Spleen (tissue), 11 donors: ENCODE data around the gene CROCC. TPM values are rescaled to one million over a fixed set of nuclear protein-coding genes. Genes with fewer than 3 reads are reported as not detected.

ENCODE experiments used
- DNase-seq: peaks from one replicate; pipeline ENCODE4 v3.0.0-alpha.2; 2020
- H3K27ac ChIP-seq, 8 donors: fragments of 200-600 bp; sonication (generic) in 7 of 8; 1 replicate in 4 of 8; 2 replicates in 4 of 8; pipeline versions ENCODE4 v1.5.0 to v1.8.0; 2016 to 2021; ENCODE audit warnings: inconsistent platforms in 4 of 8, mild to moderate bottlenecking in 4 of 8, moderate library complexity in 1 of 8
- H3K27me3 ChIP-seq, 7 donors: fragments of 200-600 bp; sonication (generic) in 6 of 7; replicated peaks in 1 of 7; 1 replicate in 4 of 7; 2 replicates in 3 of 7; pipeline versions ENCODE4 v1.5.0 to v1.8.0; 2016 to 2021; ENCODE audit warnings: inconsistent platforms in 3 of 7, mild to moderate bottlenecking in 1 of 7
- H3K36me3 ChIP-seq, 6 donors: fragments of 200-600 bp; sonication (generic) in 5 of 6; 1 replicate in 4 of 6; 2 replicates in 2 of 6; pipeline versions ENCODE4 v1.5.0 to v1.8.0; 2016 to 2021; ENCODE audit warnings: inconsistent platforms in 2 of 6
- H3K4me1 ChIP-seq, 6 donors: fragments of 200-600 bp; sonication (generic) in 5 of 6; 1 replicate in 3 of 6; 2 replicates in 3 of 6; pipeline versions ENCODE4 v1.5.0 to v1.8.0; 2016 to 2021; ENCODE audit warnings: inconsistent platforms in 3 of 6
- H3K4me3 ChIP-seq, 8 donors: fragments of 200-600 bp; sonication (generic) in 7 of 8; 1 replicate in 4 of 8; 2 replicates in 4 of 8; pipeline versions ENCODE4 v1.5.0 to v1.8.0; 2016 to 2021; ENCODE audit warnings: inconsistent platforms in 4 of 8, mild to moderate bottlenecking in 4 of 8, moderate library complexity in 2 of 8
- H3K9me3 ChIP-seq, 8 donors: fragments of 200-600 bp; sonication (generic) in 7 of 8; 1 replicate in 4 of 8; 2 replicates in 4 of 8; pipeline versions ENCODE4 v1.5.0 to v1.8.0; 2016 to 2021; ENCODE audit warnings: inconsistent platforms in 4 of 8
- CTCF ChIP-seq, 11 experiments: fragments of 200-600 bp in 7 of 11; fragments of 450-650 bp in 4 of 11; sonication (generic) in 4 of 11; IDR thresholded peaks in 8 of 11; conservative IDR thresholded peaks in 3 of 11; 1 replicate in 7 of 11; 2 replicates in 4 of 11; pipeline versions ENCODE4 v1.4.0 to v1.8.0; 2016 to 2021; ENCODE audit warnings: antibody characterized with exemption in 11 of 11, inconsistent platforms in 4 of 11, mild to moderate bottlenecking in 1 of 11
- POLR2A ChIP-seq, 3 donors: fragments of 450-650 bp; IDR thresholded peaks; one replicate each; pipeline ENCODE4 v1.5.1; 2017; ENCODE audit warnings: antibody characterized with exemption in 3 of 3, mild to moderate bottlenecking in 1 of 3
- POLR2AphosphoS5 ChIP-seq, 3 donors: sonication (generic); formaldehyde crosslinking; IDR thresholded peaks; one replicate each; pipeline ENCODE4 v1.5.1; 2017; ENCODE audit warnings: antibody characterized with exemption in 3 of 3
- WGBS, 5 donors: extraction: QIAGEN DNeasy Blood & Tissue Kit in 3 of 5; methylation state at CpG; one replicate each; pipeline versions ENCODE4 v1.1.5 to v1.1.7; 2013 to 2018; 5-methylcytosine and 5-hydroxymethylcytosine counted together
- intact Hi-C: fragments of 100-400 bp; cut with DNase I; formaldehyde crosslinking; loops from one replicate; pipeline ENCODE4 v1.15.0; 2023; ENCODE audit warnings: low total_unique reads
- polyA plus RNA-seq, 3 donors: library from polyadenylated mRNA; stranded (reverse); fragments of 200-250 nt; gene quantifications; one replicate each; pipeline ENCODE4 v1.2.1, GENCODE V29; 2013
- total RNA-seq, 7 donors: library from RNA; depleted of rRNA in 3 of 7; stranded (reverse); fragments of >200 nt in 3 of 7; fragmentation: NEBNext Ultra II Directional in 4 of 7; extraction: Animal tissue kit (Norgen Biotek cat#: 25700) in 4 of 7; gene quantifications; one replicate each; pipeline versions ENCODE4 v1.1.0 to v1.2.1, GENCODE V29; 2016 to 2021
- donor health status: healthy with polysubstance abuse.
- donor health status: DM: no; HTN: no; CAD: no; lungs with moderate emphysema.
- donor health status: DM: no; HTN: no; CAD: no.
- donor health status: Bipolar disorder and iron deficiency.
- donor health status: healthy.
- donor health status: DM: no; HTN: no; CAD: no.
- donor health status: DM: yes; HTN: yes; CAD: no.

CROCC gene
- total and polyA plus RNA-seq, 10 donors: 14.5 to 55.4 (median 30.7) TPM

- Histone ChIP-seq H3K9me3 (no peaks in the 10 kb centered on the region), H3K27ac (no peak overlapping the region), H3K27me3 (no peaks in the 10 kb centered on the region), H3K4me1 (peaks cover 0 to 13% (median 7%) of the 10 kb centered on the region in 6 donors), H3K4me3 (no peak overlapping the region), H3K36me3 (peaks cover 0 to 40% (median 9%) of the 10 kb centered on the region in 6 donors)
- WGBS, 5 donors: 95 to 98% (median 96%) methylated on average over 24 to 25 of the region's 25 CpGs
- no peak for TF ChIP-seq POLR2AphosphoS5 (IDR thresholded peaks at IDR 0.05)
- no peak for TF ChIP-seq POLR2A (IDR thresholded peaks at IDR 0.05)
- TF ChIP-seq CTCF (IDR thresholded peaks at IDR 0.05 in 8 of 11, conservative IDR thresholded peaks at IDR 0.05 in 3 of 11): no peak
- intact Hi-C loops: no loop called here
- no peak for DNase-seq
These were observed 33.5 kb downstream of the CROCC start for GRCh38 chr1:16955186-16955585.

GRCh38 chr1:16956775-16957174 lies 35.0 kb downstream of the CROCC start:
- Histone ChIP-seq H3K9me3 (no peaks in the 10 kb centered on the region), H3K4me1 (peaks cover 3 to 23% (median 17%) of the 10 kb centered on the region in 6 donors), H3K36me3 (peaks cover 0 to 40% (median 9%) of the 10 kb centered on the region in 6 donors), H3K4me3 (no peak overlapping the region), H3K27me3 (no peaks in the 10 kb centered on the region), H3K27ac (no peak overlapping the region)
- no peak for DNase-seq
- TF ChIP-seq POLR2A (IDR thresholded peaks at IDR 0.05): no peak
- TF ChIP-seq CTCF (IDR thresholded peaks at IDR 0.05 in 8 of 11, conservative IDR thresholded peaks at IDR 0.05 in 3 of 11): no peak
- no peak for TF ChIP-seq POLR2AphosphoS5 (IDR thresholded peaks at IDR 0.05)
- intact Hi-C loops: no loop called here
- WGBS, 5 donors: 85 to 92% (median 89%) methylated on average over 8 of the region's 8 CpGs

- Histone ChIP-seq H3K27me3 (no peaks in the 10 kb centered on the region), H3K9me3 (no peaks in the 10 kb centered on the region), H3K36me3 (peaks cover 0 to 40% (median 9%) of the 10 kb centered on the region in 6 donors), H3K27ac (no peak overlapping the region), H3K4me3 (no peak overlapping the region), H3K4me1 (peaks cover 3 to 19% (median 16%) of the 10 kb centered on the region in 6 donors)
- 45 to 74% (median 53%) methylated on average over 5 to 8 of the region's 8 CpGs for WGBS, 5 donors
- DNase-seq: no peak
- intact Hi-C loops: no loop called here
- TF ChIP-seq CTCF (IDR thresholded peaks at IDR 0.05 in 8 of 11, conservative IDR thresholded peaks at IDR 0.05 in 3 of 11): no peak
- TF ChIP-seq POLR2AphosphoS5 (IDR thresholded peaks at IDR 0.05): no peak
- no peak for TF ChIP-seq POLR2A (IDR thresholded peaks at IDR 0.05)
These were observed 36.0 kb downstream of the CROCC start for GRCh38 chr1:16957731-16958130.

GRCh38 chr1:16958475-16958874 lies 36.7 kb downstream of the CROCC start:
- peaks cover 0 to 35% (median 9%) of the 10 kb centered on the region in 6 donors for H3K36me3 ChIP-seq
- intact Hi-C loops: no loop called here
- H3K9me3 ChIP-seq: no peaks in the 10 kb centered on the region
- 94 to 96% (median 95%) methylated on average over 11 to 12 of the region's 12 CpGs for WGBS, 5 donors
- no peak for TF ChIP-seq CTCF (IDR thresholded peaks at IDR 0.05 in 8 of 11, conservative IDR thresholded peaks at IDR 0.05 in 3 of 11)
- no peak for TF ChIP-seq POLR2AphosphoS5 (IDR thresholded peaks at IDR 0.05)
- no peak for TF ChIP-seq POLR2A (IDR thresholded peaks at IDR 0.05)
- H3K27me3 ChIP-seq: no peaks in the 10 kb centered on the region
- DNase-seq: no peak
- no peak overlapping the region for H3K27ac ChIP-seq
- H3K4me1 ChIP-seq: peaks cover 3 to 19% (median 16%) of the 10 kb centered on the region in 6 donors
- H3K4me3 ChIP-seq: no peak overlapping the region
